ENCODE data around the gene MMEL1. TPM values are rescaled to one million over a fixed set of nuclear protein-coding genes. Genes with fewer than 3 reads are reported as not detected.
A peak's percentile ranks its signal among the peaks of the same experiment; 100 is the strongest.

MMEL1 gene
- polyA plus RNA-seq, 4 donors = 7.6 to 35.4 (median 22.7) TPM

DNA sequence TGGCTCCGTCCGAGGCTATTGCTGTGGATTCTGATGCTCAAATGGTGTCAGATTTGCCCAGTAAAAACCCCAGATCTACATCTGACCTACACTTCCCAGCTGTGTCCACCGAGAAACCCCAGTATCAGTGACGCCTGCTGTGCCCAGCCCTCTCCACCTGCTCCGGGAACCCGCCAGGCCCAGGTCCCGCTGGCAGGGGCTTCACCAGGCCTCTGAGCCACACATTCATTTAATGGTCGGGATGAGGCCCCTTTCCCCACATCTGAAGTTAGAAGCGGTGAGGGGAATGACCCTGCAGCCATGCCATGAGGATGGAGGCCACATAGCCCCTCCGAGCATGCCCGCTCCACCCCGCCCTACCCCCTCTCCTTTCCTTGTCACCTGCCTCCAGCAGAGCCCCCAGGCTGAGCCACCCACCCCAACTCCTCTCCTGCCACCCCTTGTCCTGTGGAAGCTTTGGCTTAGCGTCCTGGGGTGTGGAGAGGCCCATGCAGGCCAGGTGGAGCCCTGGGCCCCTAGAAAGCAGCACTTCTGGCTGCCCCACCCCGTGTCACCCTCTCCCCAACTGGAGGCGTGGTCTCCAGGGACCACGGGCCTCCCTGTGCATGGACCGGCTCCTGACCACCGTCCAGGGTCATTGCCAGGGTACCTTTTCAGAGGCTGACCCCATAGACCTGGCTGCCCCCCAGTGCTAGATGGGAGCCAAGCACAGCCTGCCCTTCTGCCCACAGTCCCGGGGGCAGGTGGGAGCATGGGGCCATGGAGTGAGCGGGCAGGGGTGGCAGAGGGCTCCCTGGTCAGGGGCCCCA is 68.6 kb downstream of the MMEL1 start:
- H3K27me3 ChIP-seq (ENCODE audit: control insufficient read depth in 3 of 3, insufficient read depth in 3 of 3, low read length in 3 of 3) = no peaks in the 10 kb centered on the region
- H3K4me3 ChIP-seq (ENCODE audit: low read depth in 1 of 3, low read length in 3 of 3) = no peak overlapping the region
- 61 to 76% (median 75%) methylated on average over 16 to 20 of the region's 20 CpGs for WGBS, 3 donors
- H3K4me1 ChIP-seq (ENCODE audit: control insufficient read depth in 3 of 3, insufficient read depth in 2 of 3, low read depth in 1 of 3, low read length in 2 of 3) = peaks cover 0 to 80% (median under 1%) of the 10 kb centered on the region in 3 donors
- no peak for DNase-seq
- peaks cover 8 to 65% (median 15%) of the 10 kb centered on the region in 3 donors for H3K36me3 ChIP-seq (ENCODE audit: control insufficient read depth in 3 of 3, insufficient read depth in 2 of 3, low read depth in 1 of 3, low read length in 3 of 3)
- no peaks in the 10 kb centered on the region for H3K9me3 ChIP-seq (ENCODE audit: control insufficient read depth in 2 of 2, insufficient read depth in 1 of 2, low read depth in 1 of 2, low read length in 1 of 2)
- peak overlapping the region in 1 of 3 donors; percentile 92 for H3K27ac ChIP-seq (ENCODE audit: low read depth in 1 of 3, low read length in 2 of 3)
- FAIRE-seq = no peak

DNA sequence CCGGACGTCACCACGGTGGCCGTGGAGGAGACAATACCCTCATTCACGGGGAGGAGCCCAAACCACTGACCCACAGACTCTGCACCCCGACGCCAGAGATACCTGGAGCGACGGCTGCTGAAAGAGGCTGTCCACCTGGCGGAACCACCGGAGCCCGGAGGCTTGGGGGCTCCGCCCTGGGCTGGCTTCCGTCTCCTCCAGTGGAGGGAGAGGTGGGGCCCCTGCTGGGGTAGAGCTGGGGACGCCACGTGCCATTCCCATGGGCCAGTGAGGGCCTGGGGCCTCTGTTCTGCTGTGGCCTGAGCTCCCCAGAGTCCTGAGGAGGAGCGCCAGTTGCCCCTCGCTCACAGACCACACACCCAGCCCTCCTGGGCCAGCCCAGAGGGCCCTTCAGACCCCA is 69.6 kb downstream of the MMEL1 start:
- Histone ChIP-seq H3K27me3 (ENCODE audit: control insufficient read depth in 3 of 3, insufficient read depth in 3 of 3, low read length in 3 of 3) (no peaks in the 10 kb centered on the region), H3K27ac (ENCODE audit: low read depth in 1 of 3, low read length in 2 of 3) (peak overlapping the region in 1 of 3 donors; percentile 92), H3K36me3 (ENCODE audit: control insufficient read depth in 3 of 3, insufficient read depth in 2 of 3, low read depth in 1 of 3, low read length in 3 of 3) (peaks cover 8 to 72% (median 16%) of the 10 kb centered on the region in 3 donors), H3K4me3 (ENCODE audit: low read depth in 1 of 3, low read length in 3 of 3) (no peak overlapping the region), H3K4me1 (ENCODE audit: control insufficient read depth in 3 of 3, insufficient read depth in 2 of 3, low read depth in 1 of 3, low read length in 2 of 3) (peaks cover 0 to 90% (median 3%) of the 10 kb centered on the region in 3 donors), H3K9me3 (ENCODE audit: control insufficient read depth in 2 of 2, insufficient read depth in 1 of 2, low read depth in 1 of 2, low read length in 1 of 2) (no peaks in the 10 kb centered on the region)
- no peak for FAIRE-seq
- DNase-seq = peak in 1 of 2 donors; percentile 67
- WGBS, 3 donors = 83 to 90% (median 83%) methylated on average over 16 to 18 of the region's 18 CpGs

- H3K9me3 ChIP-seq (ENCODE audit: control insufficient read depth in 2 of 2, insufficient read depth in 1 of 2, low read depth in 1 of 2, low read length in 1 of 2) = no peaks in the 10 kb centered on the region
- peaks cover 0 to 94% (median 5%) of the 10 kb centered on the region in 3 donors for H3K4me1 ChIP-seq (ENCODE audit: control insufficient read depth in 3 of 3, insufficient read depth in 2 of 3, low read depth in 1 of 3, low read length in 2 of 3)
- H3K27me3 ChIP-seq (ENCODE audit: control insufficient read depth in 3 of 3, insufficient read depth in 3 of 3, low read length in 3 of 3) = no peaks in the 10 kb centered on the region
- H3K27ac ChIP-seq (ENCODE audit: low read depth in 1 of 3, low read length in 2 of 3) = peak overlapping the region in 1 of 3 donors; percentile 92
- no peak overlapping the region for H3K4me3 ChIP-seq (ENCODE audit: low read depth in 1 of 3, low read length in 3 of 3)
- DNase-seq (no peak), FAIRE-seq (no peak)
- peaks cover 8 to 76% (median 16%) of the 10 kb centered on the region in 3 donors for H3K36me3 ChIP-seq (ENCODE audit: control insufficient read depth in 3 of 3, insufficient read depth in 2 of 3, low read depth in 1 of 3, low read length in 3 of 3)
- WGBS, 3 donors = 83 to 91% (median 87%) methylated on average over 23 to 24 of the region's 24 CpGs
These were observed 70.6 kb downstream of the MMEL1 start for GRCh38 chr1:2561898-2562895.

DNA sequence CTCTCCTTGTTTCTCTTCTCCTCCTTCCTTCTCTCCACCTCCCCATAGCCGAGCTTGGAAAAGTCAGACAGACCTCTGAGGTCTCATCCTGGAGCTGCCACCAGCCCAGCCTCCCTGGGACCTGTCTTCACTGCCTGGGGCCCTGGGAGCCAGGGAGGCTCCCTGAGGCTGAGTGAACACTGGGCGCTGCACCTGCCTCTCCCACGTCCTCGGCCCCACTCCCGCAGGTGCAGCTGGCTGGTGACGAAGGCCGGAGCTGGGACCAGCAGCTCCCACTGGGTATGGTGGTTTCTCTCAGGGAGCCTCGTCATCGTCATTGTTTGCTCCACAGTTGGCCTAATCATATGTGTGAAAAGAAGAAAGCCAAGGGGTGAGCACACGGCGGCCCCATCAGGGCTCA is 71.4 kb downstream of the MMEL1 start:
- H3K36me3 ChIP-seq (ENCODE audit: control insufficient read depth in 3 of 3, insufficient read depth in 2 of 3, low read depth in 1 of 3, low read length in 3 of 3) = peaks cover 8 to 73% (median 16%) of the 10 kb centered on the region in 3 donors
- no peak overlapping the region for H3K4me3 ChIP-seq (ENCODE audit: low read depth in 1 of 3, low read length in 3 of 3)
- WGBS, 3 donors = 52 to 76% (median 73%) methylated on average over 11 of the region's 11 CpGs
- H3K27me3 ChIP-seq (ENCODE audit: control insufficient read depth in 3 of 3, insufficient read depth in 3 of 3, low read length in 3 of 3) = no peaks in the 10 kb centered on the region
- no peak for FAIRE-seq
- peak overlapping the region in 1 of 3 donors; percentile 92 for H3K27ac ChIP-seq (ENCODE audit: low read depth in 1 of 3, low read length in 2 of 3)
- no peaks in the 10 kb centered on the region for H3K9me3 ChIP-seq (ENCODE audit: control insufficient read depth in 2 of 2, insufficient read depth in 1 of 2, low read depth in 1 of 2, low read length in 1 of 2)
- H3K4me1 ChIP-seq (ENCODE audit: control insufficient read depth in 3 of 3, insufficient read depth in 2 of 3, low read depth in 1 of 3, low read length in 2 of 3) = peaks cover 0 to 87% (median 5%) of the 10 kb centered on the region in 3 donors
- no peak for DNase-seq

- no peak for DNase-seq
- H3K4me3 ChIP-seq (ENCODE audit: low read depth in 1 of 3, low read length in 3 of 3) = peak overlapping the region in 1 of 3 donors; percentile 16
- no peaks in the 10 kb centered on the region for H3K27me3 ChIP-seq (ENCODE audit: control insufficient read depth in 3 of 3, insufficient read depth in 3 of 3, low read length in 3 of 3)
- WGBS, 3 donors = 85 to 92% (median 87%) methylated on average over 13 to 15 of the region's 15 CpGs
- H3K9me3 ChIP-seq (ENCODE audit: control insufficient read depth in 2 of 2, insufficient read depth in 1 of 2, low read depth in 1 of 2, low read length in 1 of 2) = no peaks in the 10 kb centered on the region
- H3K36me3 ChIP-seq (ENCODE audit: control insufficient read depth in 3 of 3, insufficient read depth in 2 of 3, low read depth in 1 of 3, low read length in 3 of 3) = peaks cover 8 to 78% (median 16%) of the 10 kb centered on the region in 3 donors
- H3K4me1 ChIP-seq (ENCODE audit: control insufficient read depth in 3 of 3, insufficient read depth in 2 of 3, low read depth in 1 of 3, low read length in 2 of 3) = peaks cover 0 to 83% (median 5%) of the 10 kb centered on the region in 3 donors
- peak overlapping the region in 1 of 3 donors; percentile 92 for H3K27ac ChIP-seq (ENCODE audit: low read depth in 1 of 3, low read length in 2 of 3)
- no peak for FAIRE-seq
These were observed 72.3 kb downstream of the MMEL1 start for GRCh38 chr1:2560299-2561073.

GRCh38 chr1:2559509-2560298 is 73.1 kb downstream of the MMEL1 start:
- no peak for DNase-seq
- WGBS, 3 donors = 84 to 86% (median 84%) methylated on average over 34 to 35 of the region's 35 CpGs
- no peak for FAIRE-seq
- H3K27ac ChIP-seq (ENCODE audit: low read depth in 1 of 3, low read length in 2 of 3) = peak overlapping the region in 1 of 3 donors; percentile 92
- no peaks in the 10 kb centered on the region for H3K27me3 ChIP-seq (ENCODE audit: control insufficient read depth in 3 of 3, insufficient read depth in 3 of 3, low read length in 3 of 3)
- H3K4me3 ChIP-seq (ENCODE audit: low read depth in 1 of 3, low read length in 3 of 3) = peak overlapping the region in 1 of 3 donors; percentile 92
- H3K36me3 ChIP-seq (ENCODE audit: control insufficient read depth in 3 of 3, insufficient read depth in 2 of 3, low read depth in 1 of 3, low read length in 3 of 3) = peaks cover 8 to 84% (median 16%) of the 10 kb centered on the region in 3 donors
- no peaks in the 10 kb centered on the region for H3K9me3 ChIP-seq (ENCODE audit: control insufficient read depth in 2 of 2, insufficient read depth in 1 of 2, low read depth in 1 of 2, low read length in 1 of 2)
- H3K4me1 ChIP-seq (ENCODE audit: control insufficient read depth in 3 of 3, insufficient read depth in 2 of 3, low read depth in 1 of 3, low read length in 2 of 3) = peaks cover 0 to 83% (median 5%) of the 10 kb centered on the region in 3 donors

- no peak for FAIRE-seq
These were observed 74.0 kb downstream of the MMEL1 start for GRCh38 chr1:2558861-2559260.

More at GRCh38 chr1:2558861-2559260, 74.0 kb downstream of the MMEL1 start:
- peak overlapping the region in 1 of 3 donors; percentile 99 for H3K27ac ChIP-seq (ENCODE audit: low read depth in 1 of 3, low read length in 2 of 3)
- 92 to 98% (median 92%) methylated on average over 6 of the region's 6 CpGs for WGBS, 3 donors
- H3K27me3 ChIP-seq (ENCODE audit: control insufficient read depth in 3 of 3, insufficient read depth in 3 of 3, low read length in 3 of 3) = no peaks in the 10 kb centered on the region
- peak overlapping the region in 1 of 3 donors; percentile 92 for H3K4me3 ChIP-seq (ENCODE audit: low read depth in 1 of 3, low read length in 3 of 3)
- no peaks in the 10 kb centered on the region for H3K9me3 ChIP-seq (ENCODE audit: control insufficient read depth in 2 of 2, insufficient read depth in 1 of 2, low read depth in 1 of 2, low read length in 1 of 2)
- no peak for DNase-seq
- H3K4me1 ChIP-seq (ENCODE audit: control insufficient read depth in 3 of 3, insufficient read depth in 2 of 3, low read depth in 1 of 3, low read length in 2 of 3) = peaks cover 0 to 83% (median 5%) of the 10 kb centered on the region in 3 donors
- peaks cover 8 to 84% (median 16%) of the 10 kb centered on the region in 3 donors for H3K36me3 ChIP-seq (ENCODE audit: control insufficient read depth in 3 of 3, insufficient read depth in 2 of 3, low read depth in 1 of 3, low read length in 3 of 3)
